Gastrocnemius medialis (tissue), 4 donors: Measurements from ENCODE around the gene ADD2. TPM values are rescaled to one million over a fixed set of nuclear protein-coding genes. Genes with fewer than 3 reads are reported as not detected.

Experiments used
- ATAC-seq, 2 donors: fragments of 150-250 bp; one replicate each; pipeline ENCODE4 v1.9.1; 2016
- DNase-seq, 2 donors: peaks; one replicate each; pipeline ENCODE4 v3.0.0-alpha.2; 2019
- H3K27ac ChIP-seq, 4 donors: fragments of 200-600 bp; sonication (generic); 1 replicate in 1 of 4; 2 replicates in 3 of 4; pipeline ENCODE4 v1.5.1; 2016 to 2018; ENCODE audit warnings: mild to moderate bottlenecking in 2 of 4, moderate library complexity in 1 of 4
- H3K27me3 ChIP-seq, 3 donors: fragments of 200-600 bp; sonication (generic) in 2 of 3; 1 replicate in 1 of 3; 2 replicates in 2 of 3; pipeline versions ENCODE4 v1.5.1 to v1.6.0; 2016 to 2019; ENCODE audit warnings: mild to moderate bottlenecking in 1 of 3, moderate library complexity in 1 of 3
- H3K36me3 ChIP-seq, 2 donors: fragments of 200-600 bp; sonication (generic) in 1 of 2; one replicate each; pipeline ENCODE4 v1.5.1; 2017 to 2018
- H3K4me1 ChIP-seq, 2 donors: fragments of 200-600 bp; sonication (generic) in 1 of 2; one replicate each; pipeline ENCODE4 v1.5.1; 2016 to 2017; ENCODE audit warnings: mild to moderate bottlenecking in 2 of 2
- H3K4me3 ChIP-seq, 4 donors: fragments of 200-600 bp; sonication (generic) in 3 of 4; 1 replicate in 1 of 4; 2 replicates in 3 of 4; pipeline ENCODE4 v1.5.1; 2016 to 2019; ENCODE audit warnings: mild to moderate bottlenecking in 2 of 4
- H3K9me3 ChIP-seq, 3 donors: fragments of 200-600 bp; sonication (generic) in 2 of 3; 1 replicate in 1 of 3; 2 replicates in 2 of 3; pipeline ENCODE4 v1.5.1; 2016 to 2019
- POLR2A ChIP-seq, 2 donors: fragments of 450-650 bp; IDR thresholded peaks; one replicate each; pipeline ENCODE4 v1.6.1; 2017; ENCODE audit warnings: antibody characterized with exemption in 2 of 2, mild to moderate bottlenecking in 2 of 2, moderate library complexity in 2 of 2
- in situ Hi-C, 4 donors: fragments of 200-750 bp; cut with MboI; loops; one replicate each; pipeline versions ENCODE4 v1.15.0 to v1.8.0; 2017; ENCODE audit warnings: low sequenced_read_pairs in 4 of 4
- intact Hi-C: fragments of 100-400 bp; cut with DNase I; formaldehyde crosslinking; loops from one replicate; pipeline ENCODE4 v1.15.1; 2023; ENCODE audit warnings: low total_unique reads
- total RNA-seq, 4 donors: library from RNA; depleted of rRNA; stranded (reverse); fragments of >200 nt; gene quantifications; one replicate each; pipeline versions ENCODE4 v1.1.0 to v1.2.3, GENCODE V29; 2016
- TF ChIP-seq, protein P1 (sequence below), 5 experiments: fragments of 450-650 bp in 3 of 5; fragments of 200-600 bp in 2 of 5; sonication (generic) in 2 of 5; IDR thresholded peaks in 4 of 5; conservative IDR thresholded peaks in 1 of 5; 1 replicate in 4 of 5; 2 replicates in 1 of 5; pipeline ENCODE4 v1.5.1; 2016 to 2019; ENCODE audit warnings: antibody characterized with exemption in 5 of 5, mild to moderate bottlenecking in 3 of 5, moderate library complexity in 3 of 5

Gene ADD2
- total RNA-seq, 4 donors from 2014 or later: 0.20 to 0.75 (median 0.48) TPM

DNA sequence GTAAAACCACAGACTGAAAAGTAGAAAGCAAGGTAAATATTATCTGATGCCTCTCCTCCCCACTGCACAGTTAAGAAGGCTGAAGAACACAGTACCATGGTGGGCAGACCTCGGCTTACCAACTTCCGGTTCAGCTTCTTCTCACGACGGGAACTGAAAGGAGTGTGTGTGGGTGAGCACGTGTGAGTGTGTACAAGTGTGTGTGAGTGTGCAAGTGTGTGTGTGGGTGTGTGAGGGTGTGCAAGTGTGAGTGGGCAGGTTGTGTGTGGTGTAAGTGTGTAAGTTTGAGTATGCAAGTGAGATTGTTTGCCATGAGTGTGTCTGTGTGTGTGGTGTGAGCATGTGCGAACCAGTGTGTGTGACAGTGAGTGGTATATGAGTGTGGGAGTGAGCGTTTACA lies 103.5 kb downstream of the ADD2 start:
- no peaks in the 10 kb centered on the region for H3K4me1 ChIP-seq
- TF ChIP-seq POLR2A (IDR thresholded peaks at IDR 0.05): no peak
- TF ChIP-seq, protein P1, sequence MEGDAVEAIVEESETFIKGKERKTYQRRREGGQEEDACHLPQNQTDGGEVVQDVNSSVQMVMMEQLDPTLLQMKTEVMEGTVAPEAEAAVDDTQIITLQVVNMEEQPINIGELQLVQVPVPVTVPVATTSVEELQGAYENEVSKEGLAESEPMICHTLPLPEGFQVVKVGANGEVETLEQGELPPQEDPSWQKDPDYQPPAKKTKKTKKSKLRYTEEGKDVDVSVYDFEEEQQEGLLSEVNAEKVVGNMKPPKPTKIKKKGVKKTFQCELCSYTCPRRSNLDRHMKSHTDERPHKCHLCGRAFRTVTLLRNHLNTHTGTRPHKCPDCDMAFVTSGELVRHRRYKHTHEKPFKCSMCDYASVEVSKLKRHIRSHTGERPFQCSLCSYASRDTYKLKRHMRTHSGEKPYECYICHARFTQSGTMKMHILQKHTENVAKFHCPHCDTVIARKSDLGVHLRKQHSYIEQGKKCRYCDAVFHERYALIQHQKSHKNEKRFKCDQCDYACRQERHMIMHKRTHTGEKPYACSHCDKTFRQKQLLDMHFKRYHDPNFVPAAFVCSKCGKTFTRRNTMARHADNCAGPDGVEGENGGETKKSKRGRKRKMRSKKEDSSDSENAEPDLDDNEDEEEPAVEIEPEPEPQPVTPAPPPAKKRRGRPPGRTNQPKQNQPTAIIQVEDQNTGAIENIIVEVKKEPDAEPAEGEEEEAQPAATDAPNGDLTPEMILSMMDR (IDR thresholded peaks at IDR 0.05 in 4 of 5, conservative IDR thresholded peaks at IDR 0.05 in 1 of 5): no peak
- H3K9me3 ChIP-seq: no peaks in the 10 kb centered on the region
- H3K4me3 ChIP-seq: no peak overlapping the region
- H3K27me3 ChIP-seq: no peaks in the 10 kb centered on the region
- DNase-seq (no peak), ATAC-seq (no peak)
- in situ Hi-C loops: no loop called here
- intact Hi-C loops: no loop called here
- no peak overlapping the region for H3K27ac ChIP-seq
- H3K36me3 ChIP-seq: no peaks in the 10 kb centered on the region

- Histone ChIP-seq H3K36me3 (no peaks in the 10 kb centered on the region), H3K4me3 (no peak overlapping the region), H3K4me1 (no peaks in the 10 kb centered on the region), H3K9me3 (no peaks in the 10 kb centered on the region), H3K27ac (no peak overlapping the region), H3K27me3 (no peaks in the 10 kb centered on the region)
- intact Hi-C loops: no loop called here
- DNase-seq: no peak
- ATAC-seq: no peak
- in situ Hi-C loops: no loop called here
- TF ChIP-seq, protein P1 (IDR thresholded peaks at IDR 0.05 in 4 of 5, conservative IDR thresholded peaks at IDR 0.05 in 1 of 5): no peak
- TF ChIP-seq POLR2A (IDR thresholded peaks at IDR 0.05): no peak
Measured at GRCh38 chr2:70663411-70663810, 104.6 kb downstream of the ADD2 start.

DNA sequence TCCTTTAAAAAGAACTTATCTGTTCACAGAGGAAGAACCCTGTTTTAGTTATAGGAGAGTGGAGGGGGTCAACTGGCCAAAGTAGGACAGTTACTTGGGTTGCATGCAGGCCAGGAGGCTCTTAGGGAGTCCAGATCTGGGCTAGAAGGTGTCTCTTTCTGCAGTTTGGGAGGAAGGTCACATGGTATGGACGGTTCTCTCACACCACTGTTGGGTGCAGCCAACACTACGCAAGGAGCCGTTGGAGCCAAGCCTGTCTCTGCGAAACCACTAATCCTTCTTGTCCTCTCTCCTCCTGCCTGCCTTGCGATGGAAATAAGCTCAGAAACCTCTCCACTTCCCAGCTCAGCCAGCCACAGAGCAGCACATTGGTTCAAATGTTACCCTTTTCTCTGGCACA lies 108.4 kb downstream of the ADD2 start:
- intact Hi-C loops (no loop called here), in situ Hi-C loops (no loop called here)
- H3K27me3 ChIP-seq: peaks cover 0 to 9% (median 0%) of the 10 kb centered on the region in 3 donors
- H3K9me3 ChIP-seq: no peaks in the 10 kb centered on the region
- H3K4me3 ChIP-seq: no peak overlapping the region
- ATAC-seq (no peak), DNase-seq (no peak)
- no peak overlapping the region for H3K27ac ChIP-seq
- no peaks in the 10 kb centered on the region for H3K4me1 ChIP-seq
- H3K36me3 ChIP-seq: no peaks in the 10 kb centered on the region
- TF ChIP-seq, protein P1 (IDR thresholded peaks at IDR 0.05 in 4 of 5, conservative IDR thresholded peaks at IDR 0.05 in 1 of 5): no peak
- no peak for TF ChIP-seq POLR2A (IDR thresholded peaks at IDR 0.05)

- no peaks in the 10 kb centered on the region for H3K36me3 ChIP-seq
- no peak for ATAC-seq
- H3K4me3 ChIP-seq: no peak overlapping the region
- no peaks in the 10 kb centered on the region for H3K4me1 ChIP-seq
- H3K27me3 ChIP-seq: peaks cover 0 to 9% (median 6%) of the 10 kb centered on the region in 3 donors
- intact Hi-C loops: no loop called here
- DNase-seq: no peak
- H3K9me3 ChIP-seq: no peaks in the 10 kb centered on the region
- in situ Hi-C loops: no loop called here
- H3K27ac ChIP-seq: no peak overlapping the region
- no peak for TF ChIP-seq POLR2A (IDR thresholded peaks at IDR 0.05)
- TF ChIP-seq, protein P1 (IDR thresholded peaks at IDR 0.05 in 4 of 5, conservative IDR thresholded peaks at IDR 0.05 in 1 of 5): no peak
Measured at GRCh38 chr2:70658476-70658875, 109.5 kb downstream of the ADD2 start.

DNA sequence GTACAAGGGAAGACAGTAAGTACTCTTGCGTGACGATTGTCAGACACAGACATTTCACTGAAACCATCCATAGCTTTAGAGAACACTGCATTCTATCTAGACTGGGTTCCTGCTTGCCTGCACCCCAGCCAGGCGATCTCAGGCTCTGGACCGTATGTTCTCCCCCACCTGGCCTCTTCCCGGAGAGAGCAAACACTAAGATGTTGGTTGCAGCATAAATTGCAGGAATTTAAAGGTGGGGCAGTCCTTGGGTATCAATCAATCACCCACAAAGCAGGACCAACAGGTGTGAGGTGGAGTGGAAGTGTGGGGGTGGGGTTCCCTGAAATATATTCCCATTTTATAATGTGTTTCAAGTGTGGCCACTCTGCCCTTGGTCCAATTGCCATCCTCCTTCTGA lies 110.8 kb downstream of the ADD2 start:
- TF ChIP-seq POLR2A (IDR thresholded peaks at IDR 0.05): no peak
- TF ChIP-seq, protein P1 (IDR thresholded peaks at IDR 0.05 in 4 of 5, conservative IDR thresholded peaks at IDR 0.05 in 1 of 5): no peak
- no peak for ATAC-seq
- H3K36me3 ChIP-seq: no peaks in the 10 kb centered on the region
- no peak overlapping the region for H3K27ac ChIP-seq
- intact Hi-C loops (no loop called here), in situ Hi-C loops (no loop called here)
- peaks cover 0 to 9% (median 6%) of the 10 kb centered on the region in 3 donors for H3K27me3 ChIP-seq
- H3K9me3 ChIP-seq: no peaks in the 10 kb centered on the region
- DNase-seq: no peak
- no peaks in the 10 kb centered on the region for H3K4me1 ChIP-seq
- no peak overlapping the region for H3K4me3 ChIP-seq
